Measurements from ENCODE around the gene AUTS2. TPM values are rescaled to one million over a fixed set of nuclear protein-coding genes. Genes with fewer than 3 reads are reported as not detected.

Gene AUTS2
- total RNA-seq, 1 experiment from 2014 or later: 4.6 TPM

DNA sequence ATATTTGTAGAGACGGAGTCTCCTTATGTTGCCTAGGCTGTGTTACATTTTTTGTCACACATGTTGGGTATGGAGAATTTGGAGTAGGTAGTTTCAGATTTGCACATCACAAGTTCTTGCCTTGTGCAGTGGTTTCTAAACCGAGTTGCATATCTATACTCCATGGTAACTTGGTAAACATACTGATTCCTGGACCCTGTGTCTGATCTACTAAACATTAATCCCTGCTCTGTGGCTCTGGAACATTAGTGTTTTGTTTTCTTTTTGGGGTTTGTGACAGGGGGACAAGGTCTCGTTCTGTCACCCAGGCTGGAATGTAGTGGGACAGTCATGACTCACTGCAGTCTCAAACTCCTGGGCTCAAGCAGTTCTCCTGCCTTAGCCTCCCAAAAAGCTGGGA is 24.7 kb downstream of the AUTS2 start:
- DNase-seq (ENCODE audit: low read depth): no peak

DNA sequence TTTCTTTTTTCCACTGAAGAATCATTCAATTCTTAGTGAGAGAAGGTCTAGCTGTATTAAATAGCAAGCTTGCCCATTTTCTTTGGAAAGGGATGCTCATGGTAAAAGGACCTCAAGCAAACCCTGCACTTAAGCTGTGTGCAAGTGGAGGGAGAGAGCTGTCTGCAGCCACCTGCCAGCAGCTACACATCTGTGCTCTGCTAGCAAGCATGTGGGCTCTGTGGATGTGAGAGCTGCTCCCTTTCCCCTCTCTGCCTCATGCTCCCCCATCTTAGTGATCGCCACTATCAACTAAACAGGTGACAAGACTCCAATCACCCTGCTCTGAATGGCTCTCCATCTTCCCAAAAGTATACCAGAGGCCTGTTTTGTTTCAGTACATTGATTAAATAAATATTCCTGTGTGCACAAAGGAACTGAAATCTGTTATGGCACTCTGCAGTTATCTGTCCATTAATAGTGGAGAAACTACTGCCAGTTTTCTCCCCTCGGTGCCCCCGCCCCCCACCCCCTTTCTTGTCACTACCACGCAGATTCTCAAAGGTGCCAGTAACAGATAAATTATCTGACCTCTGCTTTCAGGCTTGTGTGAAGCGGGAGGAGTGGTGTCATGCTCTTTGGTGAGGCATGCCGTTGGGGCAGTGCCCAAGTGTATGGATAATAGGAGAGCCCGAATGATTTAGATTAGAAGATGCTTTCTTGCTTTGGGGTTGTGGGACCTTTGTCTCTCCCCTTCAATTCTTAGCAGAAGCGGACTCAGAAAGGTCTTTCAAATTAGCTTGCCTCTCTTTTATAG is 26.4 kb downstream of the AUTS2 start:
- DNase-seq (ENCODE audit: low read depth): no peak

DNA sequence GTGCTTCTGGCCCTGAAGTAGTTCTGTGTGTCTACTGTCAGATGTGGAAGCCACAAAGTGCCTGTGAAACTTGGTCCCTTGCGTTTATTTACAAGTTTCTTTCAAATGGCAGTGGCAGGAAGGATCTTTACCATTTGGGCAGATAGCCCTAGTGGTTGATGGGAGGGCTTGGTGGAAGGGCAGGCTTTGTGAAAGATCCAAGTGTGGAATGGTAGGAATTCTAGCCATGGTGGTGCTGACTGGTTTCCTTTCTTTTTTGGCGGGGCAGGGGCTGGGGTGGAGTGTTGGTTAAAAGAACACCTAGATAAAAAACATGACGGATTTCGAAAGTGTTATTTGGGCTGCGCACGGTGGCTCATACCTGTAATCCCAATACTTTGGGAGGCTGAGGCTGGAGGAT is 27.0 kb downstream of the AUTS2 start:
- no peak for DNase-seq (ENCODE audit: low read depth)

DNA sequence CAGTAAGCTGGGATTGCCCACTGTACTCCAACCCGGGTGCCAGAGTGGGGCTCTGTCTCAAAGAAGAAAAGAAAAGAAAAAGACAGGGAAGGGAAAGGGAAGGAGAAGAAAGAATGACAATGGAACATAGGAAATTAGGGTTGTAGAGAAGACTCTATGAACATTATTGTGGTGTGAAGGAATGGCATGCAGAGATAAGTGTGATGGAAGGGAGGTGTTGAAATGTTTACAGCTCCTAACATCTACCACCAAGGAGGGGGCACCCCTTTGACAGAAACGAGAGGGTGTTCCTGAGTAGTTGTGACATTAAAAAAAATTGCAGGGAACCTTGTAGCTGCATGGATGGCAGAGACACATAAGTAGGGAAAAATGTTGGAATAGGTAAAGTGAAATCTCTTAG is 27.5 kb downstream of the AUTS2 start:
- DNase-seq (ENCODE audit: low read depth): no peak

GRCh38 chr7:69630292-69630691 is 32.0 kb downstream of the AUTS2 start:
- no peak for DNase-seq (ENCODE audit: low read depth)

GRCh38 chr7:69631131-69631530 is 32.9 kb downstream of the AUTS2 start:
- no peak for DNase-seq (ENCODE audit: low read depth)

- no peak for DNase-seq (ENCODE audit: low read depth)
Measured at GRCh38 chr7:69632280-69632679, 34.0 kb downstream of the AUTS2 start.

DNA sequence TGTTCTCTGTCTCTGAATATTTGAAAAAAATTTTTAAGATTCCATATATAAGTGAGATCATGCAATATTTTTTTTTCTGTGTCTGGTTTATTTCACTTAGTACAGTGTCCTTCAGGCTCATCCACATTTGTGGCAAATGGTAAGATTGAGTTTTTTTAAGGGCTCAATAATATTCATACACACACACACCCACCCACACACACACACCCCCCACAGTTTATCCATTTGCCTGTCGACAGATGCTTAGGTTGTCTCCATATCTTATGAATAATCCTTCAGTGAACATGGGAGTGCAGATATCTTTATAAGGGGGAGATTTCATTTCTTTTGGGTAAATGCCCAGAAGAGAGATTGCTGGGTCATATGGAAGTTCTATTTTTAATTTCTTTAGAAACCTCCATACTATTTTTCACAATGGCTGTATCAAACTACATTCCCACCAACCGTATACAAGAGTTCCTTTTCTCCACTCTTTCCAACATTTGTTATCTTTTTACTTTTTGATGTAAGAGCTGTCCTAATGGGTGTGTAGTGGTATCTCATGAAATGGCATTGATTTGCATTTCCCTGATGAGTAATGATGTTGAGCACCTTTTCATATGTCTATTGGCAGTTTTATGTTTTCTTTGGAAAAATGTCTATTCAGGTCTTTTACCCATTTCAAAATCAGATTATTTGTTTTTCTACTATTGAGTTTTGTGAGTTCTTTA is 35.0 kb downstream of the AUTS2 start:
- DNase-seq (ENCODE audit: low read depth): no peak

DNA sequence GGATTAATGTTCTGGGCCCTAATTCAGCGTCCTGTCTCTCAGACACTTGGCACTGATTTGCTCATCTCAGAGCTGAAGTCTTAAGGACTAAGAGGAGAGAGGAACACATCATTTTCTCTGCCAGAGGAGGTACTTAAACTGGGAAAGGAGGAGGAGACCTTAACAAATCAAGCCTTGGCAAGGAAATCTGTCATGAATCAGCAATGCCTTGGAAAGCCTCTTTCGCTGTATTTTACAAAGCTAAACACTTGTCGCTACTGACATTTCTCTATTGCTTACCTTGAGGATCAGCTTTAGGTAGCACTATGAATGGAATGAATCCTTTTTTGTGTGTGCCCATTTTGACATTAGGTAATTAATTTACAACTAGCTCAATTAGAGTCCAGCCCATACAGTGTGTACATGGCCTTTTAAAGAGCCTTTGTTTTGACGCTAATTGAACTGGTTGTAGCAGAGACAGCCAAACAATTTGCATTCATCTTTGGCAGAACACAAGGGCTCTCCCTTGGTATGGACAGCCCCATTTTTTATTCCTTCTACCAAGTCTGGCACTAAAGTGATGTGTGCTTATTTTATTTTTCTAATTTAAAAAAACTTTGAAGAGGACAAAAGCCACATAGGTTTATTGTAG is 37.4 kb downstream of the AUTS2 start:
- DNase-seq (ENCODE audit: low read depth): no peak

GRCh38 chr7:69638674-69639073 is 40.4 kb downstream of the AUTS2 start:
- no peak for DNase-seq (ENCODE audit: low read depth)

DNA sequence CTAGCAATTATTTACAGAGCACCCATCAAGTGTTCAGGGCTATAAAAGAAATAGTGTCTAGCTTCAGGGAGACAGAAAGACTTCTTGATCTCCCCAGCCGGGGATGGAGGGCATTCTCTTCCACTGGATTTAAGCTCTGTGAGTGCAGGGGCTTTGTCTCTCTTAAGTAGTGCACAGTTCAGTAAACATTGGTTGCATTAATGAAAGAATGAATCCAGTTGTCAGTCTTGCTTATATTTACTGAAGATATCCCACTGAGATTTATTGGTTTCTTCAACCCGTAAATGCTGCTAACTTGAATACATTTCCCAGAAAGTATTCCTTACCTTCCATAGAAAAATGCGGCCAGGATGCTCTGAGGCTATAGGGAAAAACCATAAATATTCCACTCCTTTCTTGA is 41.9 kb downstream of the AUTS2 start:
- DNase-seq (ENCODE audit: low read depth): no peak

GRCh38 chr7:69640925-69641594 is 42.8 kb downstream of the AUTS2 start:
- no peak for DNase-seq (ENCODE audit: low read depth)

DNA sequence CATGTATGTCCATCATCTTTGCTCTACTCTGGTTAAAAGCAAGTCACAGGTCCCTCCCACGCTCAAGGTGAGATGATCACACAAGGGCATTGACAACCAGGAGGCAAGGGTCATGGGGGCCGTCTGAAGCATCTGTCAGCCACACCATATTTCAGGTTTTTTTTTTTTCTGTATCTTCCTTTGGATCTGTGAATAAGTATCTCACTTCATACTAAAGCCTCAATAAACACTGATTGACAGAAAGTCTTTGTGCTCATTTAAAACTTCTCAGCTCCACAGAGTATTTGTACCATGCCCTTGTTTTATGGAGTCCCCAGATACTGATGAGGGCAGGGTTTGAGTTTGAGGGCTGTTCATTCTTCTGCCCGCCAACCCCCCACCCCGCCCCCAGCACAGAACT is 45.0 kb downstream of the AUTS2 start:
- no peak for DNase-seq (ENCODE audit: low read depth)

DNA sequence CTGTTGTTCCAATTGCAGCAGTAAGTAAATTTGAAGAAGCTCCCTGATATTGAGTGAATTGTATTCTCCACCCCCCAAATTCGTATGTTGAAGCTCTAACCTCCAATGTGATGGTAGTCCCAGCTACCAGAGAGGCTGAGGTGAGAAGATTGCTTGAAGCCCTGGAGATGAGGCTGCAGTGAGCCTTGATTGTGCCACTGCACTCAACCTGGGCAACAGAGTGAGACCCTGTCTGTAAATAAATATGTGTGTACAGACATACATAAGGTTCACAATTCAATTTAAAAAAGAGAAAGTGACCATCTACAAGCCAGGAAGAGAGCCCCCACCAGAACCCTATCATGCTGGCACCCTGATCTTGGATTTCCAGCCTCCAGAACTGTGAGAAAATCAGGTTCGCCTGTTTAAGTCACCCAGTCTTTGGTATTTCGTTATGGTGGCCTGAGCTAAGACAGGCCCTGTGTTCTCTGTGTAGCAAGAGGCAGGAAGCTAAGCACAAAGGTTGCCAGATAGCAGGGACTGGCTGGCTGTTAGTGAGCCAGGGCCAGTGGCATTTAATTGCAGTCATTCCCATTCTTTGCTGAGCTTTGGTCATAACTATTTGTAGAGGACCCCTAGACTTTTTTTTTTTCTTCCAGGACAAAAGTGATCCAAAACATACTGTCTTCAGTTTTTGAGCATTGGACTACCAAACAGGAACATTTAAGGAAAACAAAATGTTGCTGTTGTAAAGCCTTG is 45.6 kb downstream of the AUTS2 start:
- DNase-seq (ENCODE audit: low read depth): no peak

DNA sequence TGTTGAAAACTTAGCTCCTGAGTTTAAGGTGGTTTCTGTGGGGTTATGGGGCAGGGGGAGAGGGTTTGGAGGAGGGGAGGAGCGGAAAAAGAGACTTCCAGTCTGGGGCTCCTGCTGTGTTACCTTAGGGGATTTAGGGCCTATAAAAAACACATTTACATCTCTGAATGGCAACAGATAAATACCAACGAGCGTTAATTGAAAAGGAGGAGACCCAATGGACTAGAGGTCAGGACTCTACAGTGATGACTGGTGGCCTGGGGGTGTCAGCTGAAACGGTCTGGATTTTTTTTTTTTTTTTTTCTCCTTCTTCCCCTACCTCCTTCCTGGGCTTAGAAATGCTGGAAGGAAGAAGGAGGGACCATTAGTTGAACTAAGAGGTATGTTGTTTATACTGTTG is 47.4 kb downstream of the AUTS2 start:
- no peak for DNase-seq (ENCODE audit: low read depth)

DNA sequence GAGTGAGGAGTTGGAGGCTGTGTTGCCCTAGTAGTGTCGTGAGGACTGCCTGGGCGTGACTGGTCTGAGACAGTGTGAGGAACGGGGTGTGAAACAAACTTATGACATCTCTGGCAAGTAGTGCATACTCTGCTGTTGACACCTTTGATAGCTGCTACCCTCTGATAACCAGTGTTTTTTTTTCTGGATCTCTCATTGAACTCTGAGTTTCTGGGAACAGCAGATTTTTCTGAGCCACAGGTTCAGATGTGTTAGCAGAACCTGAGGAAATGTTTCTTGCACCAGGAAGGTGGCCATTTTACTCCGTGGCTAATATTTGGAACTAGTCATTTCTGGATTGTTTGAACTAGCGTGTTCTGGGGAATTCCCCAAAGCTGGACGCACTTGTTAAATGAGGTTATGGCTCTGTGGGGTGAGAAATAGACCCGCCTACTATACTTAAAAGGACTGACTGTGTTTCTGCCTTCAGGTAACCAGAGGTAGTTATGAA is 52.9 kb downstream of the AUTS2 start:
- DNase-seq (ENCODE audit: low read depth): no peak

DNA sequence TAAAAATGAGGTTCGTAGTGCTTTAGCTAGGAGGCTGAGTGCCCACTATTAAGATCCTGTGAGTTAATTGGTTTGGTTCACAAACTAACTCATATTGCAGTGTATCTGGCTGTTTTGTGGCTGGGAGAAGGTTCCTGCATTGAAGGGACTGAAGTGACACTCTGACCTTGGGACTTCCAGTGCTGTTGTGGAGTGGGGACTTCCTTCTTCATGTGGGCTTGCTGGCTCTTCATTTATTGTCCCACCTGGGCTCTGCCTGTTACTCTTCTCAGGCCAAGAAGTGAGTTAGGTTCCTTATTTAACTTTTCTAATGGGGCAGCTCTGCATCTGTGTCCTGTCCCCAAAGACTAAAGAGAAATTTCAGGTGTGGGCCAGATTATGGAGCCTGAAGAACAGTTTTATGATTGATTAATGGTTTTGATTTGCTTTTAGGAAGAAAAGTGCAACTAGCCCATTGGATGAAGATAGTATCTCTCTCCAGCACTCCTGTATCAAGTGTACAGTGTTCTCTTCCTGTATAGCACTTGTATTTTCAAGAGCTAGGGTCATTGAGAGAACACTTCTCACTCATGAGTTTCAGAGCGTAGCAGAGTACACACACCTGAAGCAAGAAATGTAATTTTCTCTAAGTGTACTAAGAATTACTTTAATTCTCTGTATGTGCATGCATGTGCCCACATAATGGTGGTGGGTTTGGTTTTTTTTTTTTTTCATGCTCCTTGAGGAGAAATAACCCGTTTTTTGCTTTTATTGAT is 54.8 kb downstream of the AUTS2 start:
- no peak for DNase-seq (ENCODE audit: low read depth)

DNA sequence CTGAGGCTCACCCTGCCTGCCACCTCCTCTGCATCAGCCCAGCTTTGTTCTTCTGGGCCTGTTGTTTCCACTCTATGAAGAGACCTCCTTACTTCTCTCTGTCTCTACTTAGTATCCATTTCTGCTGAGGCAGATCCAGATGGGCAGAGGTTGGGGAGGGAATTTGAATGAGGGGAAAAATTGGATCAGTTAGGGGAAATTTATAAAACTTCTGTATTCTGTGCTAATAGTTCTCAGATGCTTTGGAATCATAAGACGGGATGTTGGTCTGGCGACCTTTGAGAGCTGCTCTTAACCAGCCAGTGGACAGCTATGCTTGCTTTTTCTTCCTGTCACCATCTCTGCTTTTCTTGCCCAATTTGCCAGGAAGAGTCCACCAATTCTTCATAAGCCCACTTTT is 55.5 kb downstream of the AUTS2 start:
- DNase-seq (ENCODE audit: low read depth): no peak

- no peak for DNase-seq (ENCODE audit: low read depth)
Measured at GRCh38 chr7:69654381-69654780, 56.1 kb downstream of the AUTS2 start.

All from HT1080 (cell line).